ENCODE data around the gene SIGLEC11. TPM values are rescaled to one million over a fixed set of nuclear protein-coding genes. Genes with fewer than 3 reads are reported as not detected.

The SIGLEC11 gene
- total RNA-seq, 2 donors from 2014 or later, result 0.19 to 2.2 TPM

GRCh38 chr19:49933643-49934042, 27.3 kb downstream of the SIGLEC11 start:
- H3K4me3 ChIP-seq, result no peak overlapping the region
- TF ChIP-seq CTCF (IDR thresholded peaks at IDR 0.05), result no peak

GRCh38 chr19:49932731-49933131, 28.2 kb downstream of the SIGLEC11 start:
- Histone ChIP-seq H3K27me3 (no peaks in the 10 kb centered on the region), H3K27ac (no peak overlapping the region), H3K4me1 (peaks cover 0 to 28% of the 10 kb centered on the region in 2 donors), H3K36me3 (no peaks in the 10 kb centered on the region), H3K4me3 (no peak overlapping the region), H3K9me3 (no peaks in the 10 kb centered on the region)
- DNase-seq (ENCODE audit: low spot score), result no peak
- TF ChIP-seq CTCF (IDR thresholded peaks at IDR 0.05), result no peak

More at GRCh38 chr19:49933643-49934042, 27.3 kb downstream of the SIGLEC11 start:
- no peaks in the 10 kb centered on the region for H3K36me3 ChIP-seq
- H3K9me3 ChIP-seq, result no peaks in the 10 kb centered on the region
- H3K27ac ChIP-seq, result no peak overlapping the region
- peaks cover 0 to 23% of the 10 kb centered on the region in 2 donors for H3K4me1 ChIP-seq
- no peaks in the 10 kb centered on the region for H3K27me3 ChIP-seq
- no peak for DNase-seq (ENCODE audit: low spot score)

- H3K27ac ChIP-seq, result no peak overlapping the region
- H3K9me3 ChIP-seq, result no peaks in the 10 kb centered on the region
- H3K27me3 ChIP-seq, result no peaks in the 10 kb centered on the region
- H3K4me3 ChIP-seq, result no peak overlapping the region
- H3K36me3 ChIP-seq, result peaks cover 4% of the 10 kb centered on the region
- TF ChIP-seq CTCF (IDR thresholded peaks at IDR 0.05), result no peak
- peaks cover 0 to 31% of the 10 kb centered on the region in 2 donors for H3K4me1 ChIP-seq
- no peak for DNase-seq (ENCODE audit: low spot score)
Measured at GRCh38 chr19:49932041-49932451, 28.9 kb downstream of the SIGLEC11 start.

- no peak overlapping the region for H3K27ac ChIP-seq
- no peak overlapping the region for H3K4me3 ChIP-seq
- TF ChIP-seq CTCF (IDR thresholded peaks at IDR 0.05), result no peak
- DNase-seq (ENCODE audit: low spot score), result no peak
- H3K4me1 ChIP-seq, result peaks cover 0 to 33% of the 10 kb centered on the region in 2 donors
- no peaks in the 10 kb centered on the region for H3K9me3 ChIP-seq
- peaks cover 7% of the 10 kb centered on the region for H3K36me3 ChIP-seq
- H3K27me3 ChIP-seq, result no peaks in the 10 kb centered on the region
Measured at GRCh38 chr19:49931293-49932040, 29.5 kb downstream of the SIGLEC11 start.

- peak overlapping the region in 1 of 2 donors; percentile 86 for H3K4me3 ChIP-seq
- H3K27me3 ChIP-seq, result no peaks in the 10 kb centered on the region
- peak overlapping the region; percentile 92 to 93 for H3K27ac ChIP-seq
- TF ChIP-seq CTCF (IDR thresholded peaks at IDR 0.05), result no peak
- H3K36me3 ChIP-seq, result peaks cover 7% of the 10 kb centered on the region
- no peak for DNase-seq (ENCODE audit: low spot score)
- no peaks in the 10 kb centered on the region for H3K9me3 ChIP-seq
- peaks cover 0 to 34% of the 10 kb centered on the region in 2 donors for H3K4me1 ChIP-seq
Measured at GRCh38 chr19:49930483-49931011, 30.4 kb downstream of the SIGLEC11 start.

Measured in right atrium auricular region (tissue), 2 donors.